OCI-LY7 (cell line): Measurements from ENCODE around the gene RPS6KL1. TPM values are rescaled to one million over a fixed set of nuclear protein-coding genes. Genes with fewer than 3 reads are reported as not detected.
A peak's percentile ranks its signal among the peaks of the same experiment; 100 is the strongest.

Experiments
- BruUV-seq: library from RNA; stranded (reverse); fragments of 400-500 nt; replicated peaks from 2 replicates; lab custom pipeline; 2021; lab: Mats Ljungman, UMichigan
- CTCF ChIA-PET: fragments of 300-600 bp; sonication (Branson Sonifier 250); formaldehyde crosslinking; loops from one replicate; lab custom pipeline; 2022; ENCODE audit warnings: antibody characterized with exemption; ENCODE audit not compliant: unreplicated experiment; lab: Charles Lee
- POLR2A ChIA-PET: fragments of 300-600 bp; sonication (Branson Sonifier 250); formaldehyde crosslinking; loops from one replicate; lab custom pipeline; 2022; ENCODE audit warnings: antibody characterized with exemption; lab: Charles Lee
- DNase-seq: peaks from one replicate; pipeline ENCODE4 v3.0.0-alpha.2; 2015; ENCODE audit warnings: low spot score
- H2AFZ ChIP-seq: fragments of 200-600 bp; sonication (generic), shearing (Covaris generic); 2 replicates; pipeline ENCODE4 v1.6.1; 2014; ENCODE audit warnings: mild to moderate bottlenecking, antibody characterized with exemption, low read length, moderate library complexity
- H3K27ac ChIP-seq: fragments of 200-600 bp; sonication (generic); 2 replicates; pipeline ENCODE4 v1.5.1; 2014; ENCODE audit warnings: mixed run types, low read depth, mild to moderate bottlenecking, moderate library complexity, low read length, inconsistent platforms; ENCODE audit not compliant: poor library complexity, severe bottlenecking
- H3K36me3 ChIP-seq: fragments of 200-600 bp; sonication (generic); 2 replicates; pipeline ENCODE4 v1.6.1; 2014; ENCODE audit warnings: mild to moderate bottlenecking, antibody characterized with exemption, low read length, moderate library complexity, mixed read lengths; ENCODE audit not compliant: insufficient read depth
- H3K4me1 ChIP-seq: fragments of 200-600 bp; sonication (generic); 2 replicates; pipeline ENCODE4 v1.5.1; 2014; ENCODE audit warnings: mild to moderate bottlenecking, low read length; ENCODE audit not compliant: insufficient read depth, poor library complexity, severe bottlenecking
- H3K4me2 ChIP-seq: fragments of 200-600 bp; sonication (generic); 2 replicates; pipeline ENCODE4 v1.6.1; 2014; ENCODE audit warnings: mild to moderate bottlenecking, low read length
- H3K4me3 ChIP-seq: fragments of 200-600 bp; sonication (generic); 2 replicates; pipeline ENCODE4 v1.5.1; 2014; ENCODE audit warnings: mild to moderate bottlenecking, low read depth, low read length; ENCODE audit not compliant: poor library complexity, severe bottlenecking
- H3K79me2 ChIP-seq: fragments of 200-600 bp; sonication (generic); 2 replicates; pipeline ENCODE4 v1.6.1; 2016; ENCODE audit warnings: low read depth, mild to moderate bottlenecking, low read length, moderate library complexity, mixed read lengths; ENCODE audit not compliant: insufficient read depth
- H3K9me2 ChIP-seq: fragments of 200-600 bp; sonication (generic); 2 replicates; pipeline ENCODE4 v1.6.1; 2016; ENCODE audit warnings: mild to moderate bottlenecking, low read length, mixed read lengths; ENCODE audit not compliant: insufficient read depth
- H3K9me3 ChIP-seq: fragments of 200-600 bp; sonication (generic); 2 replicates; pipeline ENCODE4 v1.6.1; 2014; ENCODE audit warnings: mild to moderate bottlenecking, mixed run types, low read length, mixed read lengths
- H4K20me1 ChIP-seq: fragments of 200-600 bp; sonication (generic); 2 replicates; pipeline ENCODE4 v1.6.1; 2014; ENCODE audit warnings: mild to moderate bottlenecking, antibody characterized with exemption, low read length, moderate library complexity, mixed read lengths; ENCODE audit not compliant: insufficient read depth
- CTCF ChIP-seq: fragments of 200-600 bp; sonication (generic); conservative IDR thresholded peaks from 2 replicates; pipeline ENCODE4 v1.5.1; 2014; ENCODE audit warnings: mild to moderate bottlenecking, antibody characterized with exemption, low read length, moderate library complexity, mixed read lengths
- EZH2phosphoT487 ChIP-seq: fragments of 200-600 bp; sonication (generic); IDR thresholded peaks from 2 replicates; pipeline ENCODE4 v1.6.1; 2018; ENCODE audit warnings: low read depth, borderline replicate concordance, mild to moderate bottlenecking, mixed run types, antibody characterized with exemption, low read length, moderate library complexity, mixed read lengths
- intact Hi-C: fragments of 100-400 bp; cut with micrococcal nuclease; formaldehyde crosslinking; loops from one replicate; pipeline ENCODE4 v1.10.0; 2022; ENCODE audit not compliant: unreplicated experiment
- total RNA-seq, 2 experiments: library from RNA; depleted of rRNA in 1 of 2; stranded (reverse); fragments of >200 nt in 1 of 2; shearing (Covaris generic) in 1 of 2; gene quantifications; 2 replicates each; pipeline ENCODE4 v1.2.3, GENCODE V29; 2014 to 2022

RPS6KL1 gene
- total RNA-seq, 2 experiments from 2014 or later, result 6.1 to 15.3 TPM

GRCh38 chr14:74945852-74946658, 23.0 kb upstream of the RPS6KL1 start:
- no TSS peak for BruUV-seq
- no peaks in the 10 kb centered on the region for H4K20me1 ChIP-seq
- no peak overlapping the region for H3K4me3 ChIP-seq
- H3K4me1 ChIP-seq, result peaks cover 46% of the 10 kb centered on the region
- ChIA-PET POLR2A (interaction anchor here (0.6 kb wide), 1 partner anchor 154 kb away, joined by 6 read pairs; no protein-coding TSS in a partner anchor), CTCF (interaction anchor here (0.8 to 1.0 kb wide), 2 partner anchors 16 to 143 kb away, joined by 3 to 4 read pairs; no protein-coding TSS in a partner anchor)
- H3K27ac ChIP-seq, result no peak overlapping the region
- H3K36me3 ChIP-seq, result no peaks in the 10 kb centered on the region
- TF ChIP-seq EZH2phosphoT487, result no peak
- TF ChIP-seq CTCF, result peak; percentile 95
- peak overlapping the region; percentile 49 for H2AFZ ChIP-seq
- intact Hi-C loops, result loop anchor here (1.0 to 5.0 kb wide), 5 partner anchors 56 to 356 kb away; partner anchors contain the start of genes EIF2B2 and ZC2HC1C
- DNase-seq, result peak; percentile 79
- H3K9me2 ChIP-seq, result no peaks in the 10 kb centered on the region
- peak overlapping the region; percentile 13 for H3K4me2 ChIP-seq
- no peaks in the 10 kb centered on the region for H3K79me2 ChIP-seq
- H3K9me3 ChIP-seq, result no peaks in the 10 kb centered on the region

- ChIA-PET POLR2A (interaction anchor here (0.6 kb wide), 1 partner anchor 154 kb away, joined by 6 read pairs; no protein-coding TSS in a partner anchor), CTCF (interaction anchor here (0.8 to 1.0 kb wide), 2 partner anchors 17 to 143 kb away, joined by 3 to 4 read pairs; no protein-coding TSS in a partner anchor)
- H3K79me2 ChIP-seq, result no peaks in the 10 kb centered on the region
- H3K9me2 ChIP-seq, result no peaks in the 10 kb centered on the region
- no peaks in the 10 kb centered on the region for H3K36me3 ChIP-seq
- no peak overlapping the region for H3K27ac ChIP-seq
- H3K4me2 ChIP-seq, result no peak overlapping the region
- no TSS peak for BruUV-seq
- H4K20me1 ChIP-seq, result no peaks in the 10 kb centered on the region
- TF ChIP-seq EZH2phosphoT487 (no peak), CTCF (peak; percentile 83)
- peaks cover 53% of the 10 kb centered on the region for H3K4me1 ChIP-seq
- H3K4me3 ChIP-seq, result no peak overlapping the region
- intact Hi-C loops, result loop anchor here (5.0 kb wide), 3 partner anchors 77 to 357 kb away; partner anchors contain the start of gene ZC2HC1C
- H3K9me3 ChIP-seq, result no peaks in the 10 kb centered on the region
- peak overlapping the region; percentile 49 for H2AFZ ChIP-seq
- DNase-seq, result peak; percentile 50
These were observed 22.3 kb upstream of the RPS6KL1 start for GRCh38 chr14:74945261-74945851.
